HG02973 (cell line): Measurements from ENCODE around the gene KCNK7.

Source experiments
- ATAC-seq: cut with Tn5 transposase; IDR thresholded peaks from one replicate; pipeline ENCODE4 v1.9.1; 2021; ENCODE audit warnings: moderate library complexity; ENCODE audit not compliant: unreplicated experiment

Gene KCNK7

GRCh38 chr11:65611758-65612603 is 16.4 kb upstream of the KCNK7 start:
- ATAC-seq = no peak

DNA sequence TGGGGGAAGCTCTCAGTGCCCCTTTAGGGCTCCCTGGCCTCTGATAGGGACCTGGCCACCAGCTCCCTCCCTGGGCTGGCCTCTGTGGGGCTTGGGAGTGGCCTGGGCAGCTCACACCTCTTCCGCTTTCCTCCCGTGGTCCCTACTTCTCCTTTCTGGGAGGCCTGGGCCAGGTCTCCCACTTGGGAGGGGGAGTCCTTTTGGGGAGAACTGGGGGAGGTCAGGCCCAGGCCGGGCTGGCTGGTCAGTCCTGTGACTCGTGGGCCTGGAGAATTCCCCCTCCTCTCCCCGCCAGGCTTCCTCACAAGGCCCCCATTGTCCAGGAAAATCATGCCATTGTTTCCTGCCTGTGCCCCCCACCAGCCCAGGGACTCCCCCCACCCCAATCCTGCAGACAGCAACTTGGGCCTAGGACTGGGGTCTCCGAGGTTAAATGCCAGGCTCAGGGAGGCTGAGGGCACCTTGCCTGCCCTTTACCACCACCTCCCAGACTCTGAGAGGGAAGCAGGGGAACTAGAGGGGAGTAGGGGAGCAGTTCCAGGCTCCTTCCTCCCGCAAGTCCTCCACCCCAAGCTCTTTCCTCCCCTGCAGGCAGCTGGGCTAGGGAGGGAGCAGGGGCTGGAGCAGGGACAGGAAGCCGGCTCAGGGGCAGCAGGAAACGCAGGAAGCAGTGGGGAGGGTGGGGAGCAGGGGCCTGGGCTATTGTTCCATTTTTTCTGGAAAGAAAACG is 15.6 kb upstream of the KCNK7 start:
- ATAC-seq = no peak

DNA sequence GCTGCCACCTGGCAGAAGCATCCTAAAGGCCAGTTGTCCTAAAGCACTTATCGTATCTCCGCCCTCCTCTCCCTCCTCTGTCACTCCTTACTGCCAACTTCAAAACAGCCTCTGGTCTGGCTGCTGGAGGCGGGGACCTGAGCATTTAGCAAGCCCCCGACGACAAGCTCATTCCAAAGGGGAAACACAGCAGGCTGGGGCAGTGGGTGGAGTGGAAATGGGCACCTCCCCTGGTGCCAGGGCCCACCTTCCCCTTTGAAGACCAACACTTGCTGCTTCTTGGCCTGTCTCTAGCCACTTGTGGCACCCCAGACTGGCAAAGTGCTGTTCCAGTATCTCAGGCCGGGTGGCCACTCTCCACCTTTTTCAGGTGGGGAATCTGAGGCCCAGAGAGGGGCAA is 14.8 kb upstream of the KCNK7 start:
- ATAC-seq = no peak

DNA sequence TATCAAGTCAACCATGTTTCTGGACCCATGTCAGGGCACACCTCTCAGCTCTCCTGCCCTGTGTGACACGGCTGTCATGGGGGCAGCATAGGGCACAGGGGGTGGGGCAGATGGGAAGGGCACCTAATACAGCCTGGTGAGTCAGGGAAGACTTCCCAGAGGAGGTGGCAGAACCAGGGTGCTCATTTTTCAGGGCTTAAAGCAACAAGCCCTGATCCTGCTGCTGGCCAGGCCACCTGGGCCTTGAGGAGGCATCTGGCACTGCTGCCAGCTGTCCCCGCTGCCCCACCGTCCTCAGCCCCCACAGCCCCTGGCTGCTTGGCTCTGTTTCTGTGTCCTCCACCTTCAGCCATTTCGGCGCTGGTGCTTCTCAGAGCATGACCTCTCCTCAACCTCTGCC is 14.1 kb upstream of the KCNK7 start:
- no peak for ATAC-seq

DNA sequence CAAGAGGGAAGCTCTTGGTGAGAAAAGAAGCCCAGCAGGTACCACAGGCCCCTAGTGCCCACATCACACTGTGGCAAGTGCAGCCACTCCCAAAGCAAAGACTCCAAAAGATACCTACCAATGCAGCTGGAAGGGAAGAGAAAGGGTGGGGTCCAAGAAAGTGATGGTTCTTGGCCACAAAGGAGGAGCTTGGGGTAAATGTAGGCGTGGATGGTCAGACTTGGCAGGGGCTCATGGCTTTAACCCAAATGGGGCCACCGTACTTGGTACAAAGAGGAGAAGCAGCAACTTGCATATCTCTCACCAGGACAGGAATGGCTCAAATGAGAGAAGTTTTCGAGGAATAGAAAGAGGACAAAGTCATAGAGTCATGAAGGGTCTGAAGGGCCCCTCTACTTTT is 13.6 kb upstream of the KCNK7 start:
- no peak for ATAC-seq

GRCh38 chr11:65607614-65608426 is 12.2 kb upstream of the KCNK7 start:
- no peak for ATAC-seq

DNA sequence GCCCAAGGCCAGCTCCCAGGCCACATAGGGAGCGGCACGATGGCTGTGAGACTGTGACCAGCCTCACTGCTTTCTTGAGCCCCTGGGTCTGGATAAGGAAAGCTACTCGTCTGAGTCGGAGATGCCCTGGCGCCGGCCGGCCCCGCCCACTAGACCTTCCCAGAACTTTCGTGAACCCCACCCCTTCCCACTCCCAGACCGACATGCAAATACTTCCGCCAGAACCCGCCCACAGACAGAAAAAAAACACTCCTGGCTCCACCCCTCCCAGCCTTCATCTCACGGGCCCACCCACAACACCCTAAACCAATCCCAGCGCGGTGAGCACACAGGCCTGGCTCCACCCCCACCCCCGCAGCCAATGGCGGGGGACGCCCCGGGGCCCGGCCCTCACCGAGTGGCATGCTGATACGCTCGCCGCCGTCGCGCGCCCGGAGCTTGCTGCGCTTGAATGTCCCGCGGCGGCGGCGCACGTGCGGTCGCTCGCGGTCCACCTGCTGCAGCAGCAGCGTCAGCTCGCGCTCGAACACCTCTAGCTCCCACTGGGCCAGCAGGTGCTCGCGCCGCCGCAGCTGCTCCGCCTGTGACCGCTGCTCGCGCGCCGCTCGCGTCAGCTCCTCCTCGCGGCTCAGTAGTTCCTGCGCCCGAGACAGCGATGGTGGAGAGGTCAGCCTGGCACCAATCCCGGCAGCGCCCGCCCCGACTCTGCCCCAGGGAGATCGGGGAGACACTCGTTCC is 11.4 kb upstream of the KCNK7 start:
- ATAC-seq = no peak

- no peak for ATAC-seq
These were observed 8.7 kb upstream of the KCNK7 start for GRCh38 chr11:65604258-65604657.

GRCh38 chr11:65599955-65600246 is 4.3 kb upstream of the KCNK7 start:
- ATAC-seq = no peak

- no peak for ATAC-seq
These were observed 3.8 kb upstream of the KCNK7 start for GRCh38 chr11:65599216-65599954.

DNA sequence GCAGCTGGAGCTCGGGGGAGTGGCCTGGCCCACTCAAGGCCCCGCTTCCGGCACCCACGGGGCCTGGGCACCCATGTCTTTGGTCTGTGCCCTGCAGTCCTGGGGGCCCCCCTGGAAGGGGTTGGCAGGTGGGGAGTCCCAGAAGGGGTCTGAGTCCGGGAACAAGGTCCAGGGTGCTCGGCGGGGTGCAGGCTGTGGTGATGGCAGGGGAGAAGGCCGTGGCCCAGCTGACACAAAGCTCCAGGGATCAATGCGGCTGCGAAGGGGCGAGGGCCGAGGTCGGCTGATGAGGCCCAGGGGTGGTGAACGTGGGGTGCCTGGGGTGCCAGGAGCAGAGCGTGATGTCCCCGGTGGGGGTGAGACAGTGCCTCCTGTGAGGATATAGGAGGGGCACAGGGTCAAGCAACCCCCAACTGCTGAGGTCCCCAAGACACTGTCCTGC is 2.7 kb upstream of the KCNK7 start:
- no peak for ATAC-seq

- no peak for ATAC-seq
These were observed 920 bp upstream of the KCNK7 start for GRCh38 chr11:65596520-65596919.

DNA sequence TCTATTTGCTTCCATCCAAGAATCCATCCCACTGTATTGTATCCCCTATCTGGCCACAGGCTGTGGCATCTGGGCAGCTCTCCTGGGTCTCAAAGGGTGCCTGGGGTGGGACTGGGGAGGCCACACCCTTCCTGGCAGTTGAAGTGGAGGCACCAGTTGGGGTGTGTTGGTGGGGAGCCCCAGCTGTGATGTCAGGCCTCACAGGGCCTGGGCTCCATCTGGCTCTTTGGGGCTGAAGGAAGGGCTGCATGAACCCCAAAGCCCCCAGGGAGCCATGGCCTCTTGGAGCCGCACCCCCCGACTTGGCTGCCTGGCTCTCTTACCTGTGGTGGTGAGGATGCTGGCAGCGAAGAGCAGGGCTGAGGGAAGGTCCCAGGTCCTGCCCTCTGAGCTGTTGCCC is 469 bp downstream of the KCNK7 start:
- ATAC-seq = no peak

DNA sequence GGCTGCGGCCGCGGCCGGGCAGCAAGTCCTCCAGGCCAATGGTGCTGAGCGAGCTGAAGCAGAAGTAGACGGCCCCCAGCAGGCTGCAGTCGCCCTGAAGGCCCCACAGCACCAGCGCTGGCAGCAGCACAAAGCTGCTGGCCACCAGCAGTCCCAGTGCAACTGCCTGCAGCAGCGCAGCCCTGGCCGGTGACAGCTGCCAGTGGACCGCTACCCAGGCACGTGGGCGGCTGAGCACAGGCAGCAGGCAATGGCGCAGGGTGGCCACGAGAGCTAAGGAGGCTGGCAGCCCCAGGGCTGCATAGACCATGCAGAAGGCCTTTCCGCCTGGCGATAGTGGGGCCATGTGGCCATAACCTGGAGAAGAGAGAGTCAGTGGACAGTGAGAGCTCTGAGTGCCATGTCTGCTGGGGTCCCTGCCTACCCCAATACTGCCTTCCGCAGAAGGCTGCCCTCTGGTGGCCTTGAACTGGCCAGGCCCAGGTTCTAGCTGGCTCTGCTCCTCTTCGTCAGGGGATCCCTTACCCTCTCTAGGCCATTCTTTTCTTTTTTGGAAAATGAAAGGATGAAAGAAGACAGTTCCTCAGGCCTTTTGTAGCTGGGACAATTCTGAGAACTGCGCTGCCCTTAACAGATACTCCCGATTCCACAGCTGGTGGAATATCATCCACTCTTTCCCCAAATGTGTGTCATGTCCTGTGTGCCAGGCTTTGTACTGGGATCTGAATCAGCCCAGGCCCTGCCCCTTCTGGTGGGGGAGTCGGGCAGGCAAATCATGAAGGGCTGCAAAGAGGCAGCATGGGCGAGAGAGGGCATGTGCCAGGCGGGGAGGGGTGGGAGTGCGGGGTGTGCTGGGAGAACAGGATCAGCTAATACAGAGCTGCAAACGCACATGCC is 1.8 kb downstream of the KCNK7 start:
- no peak for ATAC-seq

GRCh38 chr11:65592858-65593517 is 2.6 kb downstream of the KCNK7 start:
- ATAC-seq = no peak

DNA sequence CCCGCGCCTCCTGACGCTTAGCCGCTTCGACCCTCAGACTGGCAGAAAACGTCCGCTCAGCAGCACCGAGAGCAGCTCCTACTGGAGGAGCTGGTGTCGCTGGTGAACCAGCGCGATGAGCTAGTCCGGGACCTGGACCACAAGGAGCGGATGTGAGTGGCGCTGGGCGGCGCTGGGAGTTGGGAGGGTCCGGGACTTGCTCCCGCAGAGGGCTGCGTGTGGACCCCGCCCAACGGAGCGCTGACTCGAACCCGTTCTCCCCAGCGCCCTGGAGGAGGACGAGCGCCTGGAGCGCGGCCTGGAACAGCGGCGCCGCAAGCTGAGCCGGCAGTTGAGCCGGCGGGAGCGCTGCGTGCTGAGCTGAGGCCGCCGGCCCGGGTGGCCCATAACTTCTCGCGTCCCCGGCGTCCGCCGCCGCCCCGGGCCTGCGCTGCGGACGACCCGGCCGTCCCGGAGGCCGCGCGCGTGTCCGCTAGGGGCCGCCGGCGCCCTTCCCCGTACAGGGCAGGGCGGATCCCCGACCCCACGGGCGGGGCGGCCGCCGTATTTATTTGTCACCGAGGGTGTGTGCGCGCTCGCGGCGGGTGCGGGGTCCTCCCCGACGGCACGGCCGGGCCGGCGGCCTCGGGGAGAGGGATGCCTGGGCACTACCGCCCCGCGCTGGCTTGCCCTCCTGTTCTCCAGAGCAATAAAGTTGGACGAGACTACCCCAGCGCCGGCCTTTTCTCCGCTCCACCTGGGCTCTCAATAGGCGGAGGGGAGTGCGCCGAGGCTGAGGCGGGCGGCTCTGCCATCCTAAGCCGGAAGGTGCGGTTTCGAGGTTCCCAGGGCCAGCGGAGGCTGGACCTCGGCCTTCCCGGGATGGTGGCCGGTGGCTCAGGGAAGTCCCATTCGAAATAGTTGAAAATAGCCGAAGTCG is 3.4 kb downstream of the KCNK7 start:
- ATAC-seq = no peak

DNA sequence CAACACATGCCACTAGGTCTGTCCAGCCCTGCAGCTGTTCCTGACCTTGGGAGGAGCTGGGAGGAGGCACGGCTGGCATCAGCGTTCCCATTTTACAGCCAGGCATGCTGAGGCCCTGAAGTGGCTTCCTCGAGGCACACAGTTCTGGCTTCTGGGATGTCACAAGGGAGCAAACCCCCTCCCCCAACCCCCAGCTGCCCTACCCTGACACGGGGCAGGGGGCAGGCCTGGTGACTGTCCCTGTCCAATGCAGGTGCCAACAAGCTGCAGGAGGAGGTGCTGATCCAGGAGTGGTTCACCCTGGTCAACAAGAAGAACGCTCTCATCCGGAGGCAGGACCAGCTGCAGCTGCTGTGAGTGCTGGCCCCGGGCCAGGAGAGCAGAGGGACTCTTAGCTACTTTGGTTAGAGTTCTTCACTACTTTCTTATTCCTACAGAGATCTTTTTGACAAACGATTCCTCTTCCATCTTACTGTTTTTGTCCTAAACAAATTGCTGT is 5.3 kb downstream of the KCNK7 start:
- no peak for ATAC-seq
